SK-N-SH (cell line): ENCODE measurements around the gene DNAH14.

Source experiments
- CTCF ChIP-seq: fragments of 200-600 bp; sonication (generic); IDR thresholded peaks from 2 replicates; pipeline ENCODE4 v1.6.1; 2017; ENCODE audit warnings: antibody characterized with exemption, mild to moderate bottlenecking, moderate library complexity
- EP300 ChIP-seq, 2 experiments: IDR thresholded peaks; 2 replicates each; pipeline versions ENCODE4 v1.4.0 to v1.6.1; 2012; ENCODE audit warnings: borderline replicate concordance in 1 of 2, low read depth in 1 of 2, low read length in 1 of 2
- EZH2phosphoT487 ChIP-seq: fragments of 200-600 bp; sonication (generic); IDR thresholded peaks from 2 replicates; pipeline ENCODE4 v1.6.1; 2017; ENCODE audit warnings: low read depth, mixed run types, mild to moderate bottlenecking, antibody characterized with exemption, moderate library complexity, borderline replicate concordance
- POLR2AphosphoS5 ChIP-seq: IDR thresholded peaks from 2 replicates; pipeline ENCODE4 v1.6.1; 2012; ENCODE audit warnings: low read depth, low read length
- RAD21 ChIP-seq: IDR thresholded peaks from 2 replicates; pipeline ENCODE4 v1.6.1; 2012; ENCODE audit warnings: mild to moderate bottlenecking, low read length
- SIN3A ChIP-seq: IDR thresholded peaks from 2 replicates; pipeline ENCODE4 v1.6.1; 2012; ENCODE audit warnings: low read depth, mild to moderate bottlenecking, low read length, moderate library complexity, borderline replicate concordance

- no peak for TF ChIP-seq RAD21
- TF ChIP-seq SIN3A: no peak
- TF ChIP-seq POLR2AphosphoS5: no peak
- TF ChIP-seq EZH2phosphoT487: no peak
- no peak for TF ChIP-seq CTCF
- no peak for TF ChIP-seq EP300 (IDR thresholded peaks at IDR 0.05; ENCODE audit: borderline replicate concordance in 1 of 2, low read depth in 1 of 2, low read length in 1 of 2)
Observed at GRCh38 chr1:224995602-224996001, 66.1 kb downstream of the DNAH14 start.
